B cell (primary cell): ENCODE measurements around the gene NUCB2. TPM values are rescaled to one million over a fixed set of nuclear protein-coding genes. Genes with fewer than 3 reads are reported as not detected.

Source experiments
- ATAC-seq: fragments of 200-7000 bp; cut with Tn5 transposase; one replicate; pipeline ENCODE4 v1.10.0; 2021; ENCODE audit warnings: low read depth, mild to moderate bottlenecking, moderate number of reproducible peaks, moderate library complexity
- CTCF ChIA-PET: fragments of 350-600 bp; sonication (Branson Sonifier 250); formaldehyde crosslinking; loops from one replicate; lab custom pipeline; 2021; ENCODE audit warnings: antibody characterized with exemption, inconsistent platforms; lab: Charles Lee
- POLR2A ChIA-PET: fragments of 350-600 bp; sonication (Branson Sonifier 250); formaldehyde crosslinking; loops from one replicate; lab custom pipeline; 2021; ENCODE audit warnings: antibody characterized with exemption; lab: Charles Lee
- DNase-seq: peaks from one replicate; pipeline ENCODE4 v3.0.0; 2013
- H2AFZ ChIP-seq: 2 replicates; pipeline ENCODE4 v1.6.1; 2012; ENCODE audit warnings: mild to moderate bottlenecking, low read depth, low read length; ENCODE audit not compliant: insufficient read depth, poor library complexity, severe bottlenecking
- H3K27ac ChIP-seq, 2 donors: 1 replicate in 1 of 2; 2 replicates in 1 of 2; pipeline ENCODE4 v1.5.1; 2012 to 2013; ENCODE audit warnings: low read length in 2 of 2, mild to moderate bottlenecking in 2 of 2, moderate library complexity in 1 of 2
- H3K27me3 ChIP-seq, 4 experiments: fragments of 200-600 bp in 1 of 4; sonication (generic) in 1 of 4; replicated peaks in 1 of 4; 1 replicate in 2 of 4; 2 replicates in 2 of 4; pipeline versions ENCODE4 v1.6.1 to v1.7.0; 2013 to 2016; ENCODE audit warnings: low read length in 3 of 4, mild to moderate bottlenecking in 2 of 4, mixed read lengths in 1 of 4, moderate library complexity in 1 of 4; ENCODE audit not compliant: insufficient read depth in 4 of 4, control insufficient read depth in 3 of 4; ENCODE audit errors: control extremely low read depth in 1 of 4
- H3K36me3 ChIP-seq, 2 experiments: replicated peaks in 1 of 2; 1 replicate in 1 of 2; 2 replicates in 1 of 2; pipeline versions ENCODE4 v1.6.1 to v1.7.1; 2013; ENCODE audit warnings: low read length in 1 of 2; ENCODE audit not compliant: insufficient read depth in 2 of 2, control insufficient read depth in 1 of 2; ENCODE audit errors: control extremely low read depth in 1 of 2, extremely low read depth in 1 of 2
- H3K4me1 ChIP-seq, 2 donors: fragments of 200-600 bp in 1 of 2; sonication (generic) in 1 of 2; 1 replicate in 1 of 2; 2 replicates in 1 of 2; pipeline versions ENCODE4 v1.5.1 to v1.6.1; 2013 to 2017; ENCODE audit warnings: low read length in 2 of 2; ENCODE audit not compliant: control insufficient read depth in 2 of 2, insufficient read depth in 2 of 2
- H3K4me2 ChIP-seq: replicated peaks from 2 replicates; pipeline ENCODE3; 2012; ENCODE audit warnings: mild to moderate bottlenecking, low read depth, low read length; ENCODE audit not compliant: poor library complexity, severe bottlenecking
- H3K4me3 ChIP-seq, 5 experiments: fragments of 200-600 bp in 1 of 5; sonication (generic) in 1 of 5; 1 replicate in 3 of 5; 2 replicates in 2 of 5; pipeline versions ENCODE4 v1.5.1 to v1.7.0; 2011 to 2016; ENCODE audit warnings: low read length in 4 of 5, mild to moderate bottlenecking in 4 of 5, low read depth in 2 of 5, control low read depth in 1 of 5, moderate library complexity in 1 of 5; ENCODE audit not compliant: insufficient read depth in 1 of 5; ENCODE audit errors: control extremely low read depth in 1 of 5, extremely low read depth in 1 of 5
- H3K79me2 ChIP-seq: fragments of 200-600 bp; sonication (generic); one replicate; pipeline ENCODE4 v1.6.0; 2016; ENCODE audit warnings: low read length; ENCODE audit not compliant: control insufficient read depth, insufficient read depth
- H3K9ac ChIP-seq: fragments of 200-600 bp; sonication (generic); 2 replicates; pipeline ENCODE4 v1.6.1; 2017; ENCODE audit warnings: mild to moderate bottlenecking, low read length, moderate library complexity
- H3K9me3 ChIP-seq, 3 donors: one replicate each; pipeline versions ENCODE4 v1.6.1 to v1.7.1; 2013; ENCODE audit warnings: low read length in 2 of 3; ENCODE audit not compliant: control insufficient read depth in 2 of 3, insufficient read depth in 1 of 3; ENCODE audit errors: control extremely low read depth in 1 of 3
- H4K20me1 ChIP-seq: 2 replicates; pipeline ENCODE4 v1.6.0; 2012; ENCODE audit warnings: mild to moderate bottlenecking, low read length; ENCODE audit not compliant: insufficient read depth, control insufficient read depth, poor library complexity, severe bottlenecking
- H3K27ac Mint-ChIP-seq: one replicate; pipeline ENCODE4 v1.8.0; 2021; ENCODE audit warnings: mixed read lengths
- H3K27me3 Mint-ChIP-seq: one replicate; pipeline ENCODE4 v1.8.0; 2021; ENCODE audit warnings: mixed read lengths
- H3K4me1 Mint-ChIP-seq: one replicate; pipeline ENCODE4 v1.8.0; 2021; ENCODE audit warnings: mixed read lengths
- H3K4me3 Mint-ChIP-seq: one replicate; pipeline ENCODE4 v1.8.0; 2021; ENCODE audit warnings: mixed read lengths
- H3K9me3 Mint-ChIP-seq: one replicate; pipeline ENCODE4 v1.8.0; 2022; ENCODE audit warnings: mixed read lengths; ENCODE audit not compliant: insufficient read depth
- EZH2 ChIP-seq: IDR thresholded peaks from 2 replicates; pipeline ENCODE4 v1.6.1; 2012; ENCODE audit warnings: borderline replicate concordance, low read depth, mild to moderate bottlenecking, moderate library complexity, low read length; ENCODE audit not compliant: insufficient read depth, poor library complexity, severe bottlenecking
- WGBS: methylation state at CpG from one replicate; pipeline ENCODE4 v1.1.5; 2013; ENCODE audit warnings: missing lambda C conversion rate; ENCODE audit not compliant: insufficient coverage; 5-methylcytosine and 5-hydroxymethylcytosine counted together
- intact Hi-C: fragments of 100-400 bp; cut with micrococcal nuclease; formaldehyde crosslinking; loops from one replicate; pipeline ENCODE4 v1.10.0; 2022
- polyA plus RNA-seq: library from polyadenylated mRNA; depleted of rRNA; stranded (reverse); fragments of >200 nt; gene quantifications from 2 replicates; pipeline ENCODE4 v1.2.3, GENCODE V29; 2012
- total RNA-seq, 2 donors: library from RNA; stranded (reverse); fragments of 120-200 nt in 1 of 2; gene quantifications; 1 replicate in 1 of 2; 2 replicates in 1 of 2; pipeline versions ENCODE4 v1.2.3 to v1.2.4, GENCODE V29; 2013 to 2022
- TF ChIP-seq, protein P1 (sequence below): fragments of 200-600 bp; IDR thresholded peaks from one replicate; pipeline ENCODE4 v1.8.0; 2022; ENCODE audit warnings: antibody characterized with exemption, mild to moderate bottlenecking

NUCB2 gene
- total and polyA plus RNA-seq, 2 donors (not counting 1 experiment from before 2014, with no cell fraction given): 1.8 to 6.8 TPM

DNA sequence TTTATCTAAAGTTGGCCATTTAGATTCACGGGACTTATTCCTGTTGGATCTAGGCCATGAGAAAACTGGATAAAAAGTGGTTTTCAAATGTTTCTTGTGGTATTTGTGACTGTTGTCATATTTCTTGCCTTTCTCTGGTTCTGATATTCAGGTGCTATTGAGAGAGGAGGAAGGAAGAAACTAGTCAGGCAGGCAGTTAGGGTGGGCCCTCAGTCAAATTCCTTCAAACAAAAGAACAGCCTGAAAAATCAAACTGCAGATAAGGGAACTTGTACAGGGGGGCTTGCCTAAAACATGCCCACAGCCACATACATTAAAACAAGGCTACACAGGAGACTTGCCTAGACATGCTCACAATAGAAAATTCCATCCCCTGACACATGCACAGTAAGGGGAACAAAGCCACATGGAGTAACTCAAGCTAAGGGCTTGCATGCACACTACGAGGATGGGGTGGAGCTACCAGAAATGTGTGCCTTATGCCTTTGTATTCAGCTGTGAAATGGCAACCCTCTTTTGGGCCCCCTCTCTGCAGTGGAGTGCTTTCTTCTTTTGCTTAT lies 93.2 kb downstream of the NUCB2 start:
- no peak for TF ChIP-seq EZH2
- TF ChIP-seq, protein P1, sequence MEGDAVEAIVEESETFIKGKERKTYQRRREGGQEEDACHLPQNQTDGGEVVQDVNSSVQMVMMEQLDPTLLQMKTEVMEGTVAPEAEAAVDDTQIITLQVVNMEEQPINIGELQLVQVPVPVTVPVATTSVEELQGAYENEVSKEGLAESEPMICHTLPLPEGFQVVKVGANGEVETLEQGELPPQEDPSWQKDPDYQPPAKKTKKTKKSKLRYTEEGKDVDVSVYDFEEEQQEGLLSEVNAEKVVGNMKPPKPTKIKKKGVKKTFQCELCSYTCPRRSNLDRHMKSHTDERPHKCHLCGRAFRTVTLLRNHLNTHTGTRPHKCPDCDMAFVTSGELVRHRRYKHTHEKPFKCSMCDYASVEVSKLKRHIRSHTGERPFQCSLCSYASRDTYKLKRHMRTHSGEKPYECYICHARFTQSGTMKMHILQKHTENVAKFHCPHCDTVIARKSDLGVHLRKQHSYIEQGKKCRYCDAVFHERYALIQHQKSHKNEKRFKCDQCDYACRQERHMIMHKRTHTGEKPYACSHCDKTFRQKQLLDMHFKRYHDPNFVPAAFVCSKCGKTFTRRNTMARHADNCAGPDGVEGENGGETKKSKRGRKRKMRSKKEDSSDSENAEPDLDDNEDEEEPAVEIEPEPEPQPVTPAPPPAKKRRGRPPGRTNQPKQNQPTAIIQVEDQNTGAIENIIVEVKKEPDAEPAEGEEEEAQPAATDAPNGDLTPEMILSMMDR: no peak
- no peak overlapping the region for H3K27ac ChIP-seq
- H3K9ac ChIP-seq: no peak overlapping the region
- H4K20me1 ChIP-seq: no peaks in the 10 kb centered on the region
- DNase-seq (no peak), ATAC-seq (no peak)
- no peaks in the 10 kb centered on the region for H3K27me3 Mint-ChIP-seq
- ChIA-PET POLR2A (no interaction called here), CTCF (no interaction called here)
- no peak overlapping the region for H2AFZ ChIP-seq
- H3K79me2 ChIP-seq: no peaks in the 10 kb centered on the region
- peaks cover 0 to 3% (median 0%) of the 10 kb centered on the region in 4 experiments for H3K27me3 ChIP-seq
- H3K4me2 ChIP-seq: no peak overlapping the region
- H3K9me3 ChIP-seq: peaks cover 0 to 46% (median 38%) of the 10 kb centered on the region in 3 donors
- H3K27ac Mint-ChIP-seq: no peak overlapping the region
- H3K4me3 ChIP-seq: no peak overlapping the region
- H3K4me1 ChIP-seq: no peaks in the 10 kb centered on the region
- no peaks in the 10 kb centered on the region for H3K36me3 ChIP-seq
- H3K9me3 Mint-ChIP-seq: peaks cover 26% of the 10 kb centered on the region
- WGBS: 70% methylated on average over 2 of the region's 2 CpGs
- no peaks in the 10 kb centered on the region for H3K4me1 Mint-ChIP-seq
- no peak overlapping the region for H3K4me3 Mint-ChIP-seq
- intact Hi-C loops: no loop called here

DNA sequence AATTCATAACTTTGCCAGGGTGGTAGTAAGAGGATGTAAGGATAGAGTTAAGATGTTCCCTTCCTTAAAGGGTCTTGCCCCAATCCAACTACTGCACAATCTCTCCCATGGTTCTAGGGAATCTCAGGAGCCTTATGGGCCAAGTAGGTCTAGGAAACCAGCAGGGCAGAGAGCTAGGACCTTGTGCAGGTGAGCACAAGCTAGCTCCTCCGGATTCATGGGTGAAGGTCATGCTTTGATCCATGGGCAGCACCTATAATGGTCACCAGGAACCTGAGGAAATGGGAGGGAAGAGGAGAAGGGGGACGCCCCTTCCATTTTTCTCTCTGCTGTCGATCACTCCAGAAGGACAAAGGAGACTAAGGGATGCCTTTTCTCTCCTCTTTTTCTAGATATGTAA lies 95.1 kb downstream of the NUCB2 start:
- DNase-seq (no peak), ATAC-seq (no peak)
- 59% methylated on average over 2 of the region's 3 CpGs for WGBS
- no peak overlapping the region for H3K27ac ChIP-seq
- no peaks in the 10 kb centered on the region for H4K20me1 ChIP-seq
- no peak overlapping the region for H3K4me3 Mint-ChIP-seq
- H3K27me3 ChIP-seq: peaks cover 0 to 3% (median 0%) of the 10 kb centered on the region in 4 experiments
- no peak overlapping the region for H3K27ac Mint-ChIP-seq
- peaks cover 0 to 46% (median 38%) of the 10 kb centered on the region in 3 donors for H3K9me3 ChIP-seq
- CTCF ChIA-PET: no interaction called here
- H3K9ac ChIP-seq: no peak overlapping the region
- intact Hi-C loops: no loop called here
- no peak overlapping the region for H3K4me3 ChIP-seq
- TF ChIP-seq EZH2: no peak
- TF ChIP-seq, protein P1: no peak
- H2AFZ ChIP-seq: no peak overlapping the region
- no peaks in the 10 kb centered on the region for H3K4me1 Mint-ChIP-seq
- no peaks in the 10 kb centered on the region for H3K27me3 Mint-ChIP-seq
- H3K79me2 ChIP-seq: no peaks in the 10 kb centered on the region
- H3K4me2 ChIP-seq: no peak overlapping the region
- H3K4me1 ChIP-seq: no peaks in the 10 kb centered on the region
- peaks cover 26% of the 10 kb centered on the region for H3K9me3 Mint-ChIP-seq
- H3K36me3 ChIP-seq: no peaks in the 10 kb centered on the region
- POLR2A ChIA-PET: no interaction called here
